ENCODE measurements around the gene FCHO1. TPM values are rescaled to one million over a fixed set of nuclear protein-coding genes. Genes with fewer than 3 reads are reported as not detected.

FCHO1 gene
- total RNA-seq, 1 donor from 2014 or later, result 2.4 TPM

- no peak for DNase-seq
These were observed 79.5 kb downstream of the FCHO1 start for GRCh38 chr19:17830567-17831418.

- no peak for DNase-seq
These were observed 80.2 kb downstream of the FCHO1 start for GRCh38 chr19:17831419-17831888.

GRCh38 chr19:17832443-17833208 is 81.3 kb downstream of the FCHO1 start:
- no peak for DNase-seq

- DNase-seq, result no peak
These were observed 83.3 kb downstream of the FCHO1 start for GRCh38 chr19:17834350-17835181.

GRCh38 chr19:17835182-17836006 is 84.1 kb downstream of the FCHO1 start:
- DNase-seq, result no peak

GRCh38 chr19:17836530-17836929 is 85.3 kb downstream of the FCHO1 start:
- DNase-seq, result no peak

- DNase-seq, result no peak
These were observed 86.7 kb downstream of the FCHO1 start for GRCh38 chr19:17837972-17838371.

Other genes starting within 250 kb of the FCHO1 start
- 36.3 TPM for gene PGLS, start 239.8 kb upstream of the FCHO1 start, total RNA-seq
- 40.6 TPM for gene COLGALT1, start 195.8 kb upstream of the FCHO1 start, total RNA-seq
- gene UNC13A, start 63.1 kb upstream of the FCHO1 start, total RNA-seq, result 0.10 TPM
- gene MAP1S, start 32.0 kb upstream of the FCHO1 start, total RNA-seq, result 17.6 TPM
- gene B3GNT3, start 43.7 kb downstream of the FCHO1 start, total RNA-seq, result 0.79 TPM
- not detected for gene INSL3, start 70.0 kb downstream of the FCHO1 start, total RNA-seq
- gene JAK3, start 96.5 kb downstream of the FCHO1 start, total RNA-seq, result 3.4 TPM
- gene RPL18A, start 108.4 kb downstream of the FCHO1 start, total RNA-seq, result 1,075 TPM
- gene SLC5A5, start 120.5 kb downstream of the FCHO1 start, total RNA-seq, result not detected
- 22.3 TPM for gene CCDC124, start 181.5 kb downstream of the FCHO1 start, total RNA-seq
- 2.2 TPM for gene KCNN1, start 215.6 kb downstream of the FCHO1 start, total RNA-seq